Body of pancreas (tissue), 4 donors: ENCODE results near the gene CMIP. TPM values are rescaled to one million over a fixed set of nuclear protein-coding genes. Genes with fewer than 3 reads are reported as not detected.

ENCODE experiments used
- ATAC-seq: fragments of 150-250 bp; one replicate; pipeline ENCODE4 v1.9.1; 2016
- DNase-seq, 4 donors: peaks; one replicate each; pipeline ENCODE4 v3.0.0-alpha.2; 2019
- H3K27ac ChIP-seq, 4 donors: fragments of 200-600 bp; sonication (generic); 1 replicate in 3 of 4; 2 replicates in 1 of 4; pipeline versions ENCODE4 v1.5.1 to v1.6.1; 2016 to 2019; ENCODE audit warnings: mild to moderate bottlenecking in 1 of 4, mixed read lengths in 1 of 4, moderate library complexity in 1 of 4
- H3K27me3 ChIP-seq, 2 donors: fragments of 200-600 bp; sonication (generic); one replicate each; pipeline ENCODE4 v1.6.0; 2016; ENCODE audit warnings: mild to moderate bottlenecking in 1 of 2
- H3K36me3 ChIP-seq, 2 donors: fragments of 200-600 bp; sonication (generic); replicated peaks in 1 of 2; 2 replicates each; pipeline ENCODE4 v1.5.1; 2016; ENCODE audit warnings: low read depth in 2 of 2; ENCODE audit not compliant: insufficient read depth in 1 of 2
- H3K4me1 ChIP-seq: fragments of 200-600 bp; sonication (generic); one replicate; pipeline ENCODE4 v1.6.0; 2016
- H3K4me3 ChIP-seq, 2 donors: fragments of 200-600 bp; sonication (generic); 1 replicate in 1 of 2; 2 replicates in 1 of 2; pipeline ENCODE4 v1.5.1; 2016 to 2019
- H3K9me3 ChIP-seq, 3 donors: fragments of 200-600 bp; sonication (generic); 1 replicate in 2 of 3; 2 replicates in 1 of 3; pipeline ENCODE4 v1.5.1; 2016
- CTCF ChIP-seq, 7 experiments: fragments of 450-650 bp in 4 of 7; fragments of 200-600 bp in 3 of 7; sonication (generic) in 3 of 7; IDR thresholded peaks; one replicate each; pipeline ENCODE4 v1.5.1; 2016 to 2019; ENCODE audit warnings: antibody characterized with exemption in 7 of 7
- POLR2A ChIP-seq, 3 donors: fragments of 450-650 bp; IDR thresholded peaks; one replicate each; pipeline ENCODE4 v1.6.1; 2016; ENCODE audit warnings: antibody characterized with exemption in 3 of 3, mild to moderate bottlenecking in 2 of 3
- WGBS, 2 donors: methylation state at CpG; one replicate each; pipeline ENCODE4 v1.1.5; 2017; 5-methylcytosine and 5-hydroxymethylcytosine counted together
- intact Hi-C: fragments of 100-400 bp; cut with DNase I; formaldehyde crosslinking; loops from one replicate; pipeline ENCODE4 v1.15.1; 2023
- total RNA-seq, 2 donors: library from RNA; depleted of rRNA; stranded (reverse); fragments of >200 nt; gene quantifications; one replicate each; pipeline ENCODE4 v1.1.0, GENCODE V29; 2016

The CMIP gene
- total RNA-seq, 2 donors from 2014 or later, result 18.7 to 18.8 TPM

DNA sequence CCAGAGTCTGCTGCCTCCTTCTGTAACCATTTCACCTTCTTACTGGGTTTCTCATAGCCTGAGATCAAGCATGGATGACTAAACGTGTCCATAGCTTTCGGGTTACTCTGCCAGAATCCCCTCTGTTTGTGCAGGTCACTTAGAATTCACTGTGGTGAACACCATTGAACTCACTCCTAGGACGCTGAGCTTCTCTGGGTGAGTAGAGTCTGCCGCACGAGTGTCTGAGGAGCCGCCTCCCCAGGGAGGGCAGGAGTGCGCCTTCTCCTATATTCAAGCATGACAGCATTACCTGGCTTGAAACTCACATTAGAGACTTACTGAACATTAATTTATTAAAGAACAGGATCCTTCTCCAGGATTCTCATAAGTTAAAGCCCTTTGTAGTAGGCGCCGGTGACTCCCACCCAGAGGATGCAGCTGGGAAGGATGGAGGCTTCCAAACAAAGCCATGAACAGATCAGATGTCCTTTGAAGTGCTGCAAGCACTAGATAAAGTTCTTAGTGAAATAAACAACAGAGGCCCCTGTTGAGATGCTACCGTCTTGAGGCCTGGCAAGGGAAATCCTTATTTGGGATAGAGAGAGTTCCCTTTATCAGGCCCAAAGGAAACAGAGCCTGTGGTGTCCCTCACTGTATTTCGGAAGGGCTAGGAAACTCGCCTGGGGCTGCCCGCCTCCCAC lies 189.9 kb downstream of the CMIP start:
- Histone ChIP-seq H3K36me3 (no peaks in the 10 kb centered on the region), H3K4me3 (no peak overlapping the region), H3K9me3 (no peaks in the 10 kb centered on the region), H3K27ac (no peak overlapping the region), H3K27me3 (no peaks in the 10 kb centered on the region), H3K4me1 (peaks cover 15% of the 10 kb centered on the region)
- ATAC-seq (no peak), DNase-seq (no peak)
- 66 to 74% methylated on average over 12 to 13 of the region's 13 CpGs for WGBS, 2 donors
- intact Hi-C loops, result loop anchor here (10.0 kb wide), 1 partner anchor 90 kb away; no protein-coding TSS in a partner anchor
- TF ChIP-seq CTCF (IDR thresholded peaks at IDR 0.05) (no peak), POLR2A (IDR thresholded peaks at IDR 0.05) (no peak)

GRCh38 chr16:81635063-81635937 lies 190.7 kb downstream of the CMIP start:
- peak; percentile 25 for ATAC-seq
- no peaks in the 10 kb centered on the region for H3K36me3 ChIP-seq
- no peak overlapping the region for H3K4me3 ChIP-seq
- H3K9me3 ChIP-seq, result no peaks in the 10 kb centered on the region
- no peak for TF ChIP-seq CTCF (IDR thresholded peaks at IDR 0.05)
- TF ChIP-seq POLR2A (IDR thresholded peaks at IDR 0.05), result no peak
- intact Hi-C loops, result loop anchor here (10.0 kb wide), 1 partner anchor 90 kb away; no protein-coding TSS in a partner anchor
- DNase-seq, result no peak
- H3K4me1 ChIP-seq, result peaks cover 15% of the 10 kb centered on the region
- H3K27ac ChIP-seq, result no peak overlapping the region
- H3K27me3 ChIP-seq, result no peaks in the 10 kb centered on the region
- WGBS, 2 donors, result 30 to 43% methylated on average over 15 of the region's 15 CpGs

GRCh38 chr16:81636298-81636993 lies 191.8 kb downstream of the CMIP start:
- no peak for TF ChIP-seq CTCF (IDR thresholded peaks at IDR 0.05)
- no peak for TF ChIP-seq POLR2A (IDR thresholded peaks at IDR 0.05)
- H3K4me3 ChIP-seq, result no peak overlapping the region
- H3K4me1 ChIP-seq, result peaks cover 15% of the 10 kb centered on the region
- H3K9me3 ChIP-seq, result no peaks in the 10 kb centered on the region
- intact Hi-C loops, result loop anchor here (10.0 kb wide), 1 partner anchor 88 kb away; no protein-coding TSS in a partner anchor
- DNase-seq (no peak), ATAC-seq (no peak)
- 73 to 80% methylated on average over 16 of the region's 16 CpGs for WGBS, 2 donors
- no peaks in the 10 kb centered on the region for H3K36me3 ChIP-seq
- no peak overlapping the region for H3K27ac ChIP-seq
- no peaks in the 10 kb centered on the region for H3K27me3 ChIP-seq

DNA sequence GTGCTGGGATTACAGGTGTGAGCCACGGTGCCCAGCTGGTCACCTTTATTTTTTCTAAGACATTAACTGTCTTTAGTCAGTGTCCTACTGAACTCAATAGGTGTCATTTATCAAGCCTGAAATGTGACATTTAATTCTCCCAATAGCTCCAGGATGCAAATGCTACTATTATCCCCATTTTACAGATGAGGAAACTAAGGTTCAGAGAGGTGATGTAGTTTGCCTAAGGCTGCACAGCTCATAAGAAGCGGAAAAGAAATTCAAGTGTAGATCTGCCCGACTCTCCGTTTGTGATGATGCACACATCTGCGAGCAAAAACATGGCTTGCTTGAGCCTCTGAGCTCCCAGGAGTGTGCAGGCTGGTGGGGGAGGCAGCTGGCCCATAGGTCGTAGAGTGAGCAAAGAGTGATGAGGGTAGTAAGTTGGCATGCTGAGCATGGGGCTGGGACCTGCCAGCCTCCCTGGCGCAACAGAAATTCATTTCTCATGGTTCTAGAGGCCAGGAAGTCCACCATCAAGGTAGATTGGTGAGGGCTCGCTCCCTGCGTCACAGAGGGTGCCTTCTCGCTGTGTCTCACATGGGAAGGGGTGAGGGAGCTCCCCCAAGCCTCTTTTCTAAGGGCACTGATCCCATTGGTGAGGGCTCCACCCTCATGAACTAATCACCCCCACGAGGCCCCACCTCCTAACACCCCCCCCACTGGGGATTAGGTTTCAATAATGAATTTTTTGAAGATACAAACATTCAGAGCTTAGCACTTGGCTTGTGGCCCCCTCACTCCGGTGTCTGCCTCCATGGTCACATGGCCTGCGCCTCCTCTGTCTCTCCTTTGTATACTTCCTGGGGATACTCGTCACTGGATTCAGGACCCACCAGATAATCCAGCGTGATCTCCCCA lies 193.0 kb downstream of the CMIP start:
- Histone ChIP-seq H3K27ac (no peak overlapping the region), H3K27me3 (no peaks in the 10 kb centered on the region), H3K4me3 (no peak overlapping the region), H3K4me1 (peaks cover 15% of the 10 kb centered on the region), H3K9me3 (no peaks in the 10 kb centered on the region), H3K36me3 (no peaks in the 10 kb centered on the region)
- ATAC-seq (no peak), DNase-seq (no peak)
- TF ChIP-seq CTCF (IDR thresholded peaks at IDR 0.05) (no peak), POLR2A (IDR thresholded peaks at IDR 0.05) (no peak)
- intact Hi-C loops, result loop anchor here (10.0 kb wide), 1 partner anchor 87 kb away; no protein-coding TSS in a partner anchor
- WGBS, 2 donors, result 89 to 95% methylated on average over 15 of the region's 15 CpGs
